T-helper 9 cell (primary cell): Measurements from ENCODE around the gene PSMD4.
"Not testable (repeated sequence)": the region's sequence is repeated elsewhere in the genome, so short reads cannot be mapped to it uniquely, and the experiment has no call there.

Source experiments
- DNase-seq: peaks from one replicate; pipeline ENCODE4 v3.0.0-alpha.2; 2020
- total RNA-seq, 2 donors: gene quantifications; one replicate each; lab custom pipeline; 2026; lab: John Stamatoyannopoulos, UW

PSMD4 gene
- 47.3 to 136 reads per million in 2 donors for total RNA-seq

DNA sequence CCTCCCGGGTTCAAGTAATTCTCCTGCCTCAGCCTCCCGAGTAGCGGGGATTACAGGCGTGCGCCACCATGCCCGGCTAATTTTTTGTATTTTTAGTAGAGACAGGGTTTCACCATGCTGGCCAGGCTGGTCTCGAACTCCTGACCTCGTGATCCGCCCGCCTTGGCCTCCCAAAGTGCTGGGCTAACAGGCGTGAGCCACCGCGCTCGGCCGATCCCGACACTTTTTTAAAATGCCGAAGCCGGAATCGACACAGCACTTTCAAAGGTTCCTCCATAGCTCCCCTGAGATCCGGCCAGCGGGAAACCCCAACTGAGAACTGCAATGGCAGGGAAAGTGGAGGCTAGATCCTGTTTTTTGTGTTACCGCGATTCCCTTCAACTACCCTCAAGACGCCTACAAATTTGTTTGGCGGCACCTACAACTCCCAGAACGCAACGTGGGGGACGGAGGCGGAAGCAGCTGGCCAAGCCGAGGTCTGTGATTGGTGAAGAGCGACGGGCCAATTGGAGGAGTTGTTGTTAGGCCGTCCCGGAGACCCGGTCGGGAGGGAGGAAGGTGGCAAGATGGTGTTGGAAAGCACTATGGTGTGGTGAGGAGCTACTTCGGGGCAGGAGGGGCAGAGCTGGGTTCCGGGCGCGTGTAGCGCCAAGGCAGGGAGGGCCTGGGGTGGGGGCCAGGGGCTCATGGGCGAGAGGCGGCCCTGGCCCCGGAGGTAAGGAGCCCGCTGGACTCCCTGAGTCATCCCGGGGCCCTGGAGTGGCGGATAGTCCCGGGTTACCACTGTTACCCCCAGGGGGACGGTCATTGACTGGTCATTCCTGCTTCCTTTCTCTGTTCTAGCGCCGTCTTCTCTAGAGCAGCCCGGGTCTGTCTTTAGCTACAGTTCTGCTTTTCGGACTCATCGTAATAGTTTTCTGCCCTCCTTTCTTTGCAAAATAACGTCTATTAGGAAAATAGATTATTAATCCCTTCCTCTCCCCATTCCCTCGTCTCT is at the start of gene PSMD4:
PSMD4 (plus strand) TSS at position 518 of the 997 bp plus-strand sequence; CDS start at position 567, 49 bp downstream.
- peak; percentile 86 for DNase-seq

DNA sequence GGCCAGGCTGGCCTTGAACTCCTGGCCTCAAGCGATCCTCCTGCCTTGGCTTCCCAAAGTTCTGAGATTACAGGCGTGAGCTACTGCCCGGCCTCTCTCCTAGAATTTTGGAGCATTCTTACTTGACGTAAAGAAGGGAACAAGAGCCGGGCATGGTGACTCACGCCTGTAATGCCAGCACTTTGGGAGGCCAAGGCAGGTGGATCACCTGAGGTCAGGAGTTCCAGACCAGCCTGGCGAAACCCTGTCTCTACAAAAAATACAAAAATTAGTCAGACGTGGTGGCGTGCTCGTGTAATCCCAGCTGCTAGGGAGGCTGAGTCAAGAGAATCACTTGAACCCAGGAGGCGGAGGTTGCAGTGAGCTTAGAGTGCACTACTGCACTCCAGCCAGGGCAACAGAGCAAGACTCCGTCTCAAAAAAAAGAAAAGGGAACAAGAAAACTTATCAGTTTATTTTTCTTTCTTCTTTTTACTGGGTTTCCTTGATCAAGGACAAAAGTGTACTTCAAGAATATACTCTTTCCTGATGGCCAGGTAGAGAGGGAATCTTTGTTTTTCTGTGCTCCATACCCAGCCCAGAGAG is 49.1 kb upstream of the PSMD4 start:
- DNase-seq: not testable (repeated sequence)

DNA sequence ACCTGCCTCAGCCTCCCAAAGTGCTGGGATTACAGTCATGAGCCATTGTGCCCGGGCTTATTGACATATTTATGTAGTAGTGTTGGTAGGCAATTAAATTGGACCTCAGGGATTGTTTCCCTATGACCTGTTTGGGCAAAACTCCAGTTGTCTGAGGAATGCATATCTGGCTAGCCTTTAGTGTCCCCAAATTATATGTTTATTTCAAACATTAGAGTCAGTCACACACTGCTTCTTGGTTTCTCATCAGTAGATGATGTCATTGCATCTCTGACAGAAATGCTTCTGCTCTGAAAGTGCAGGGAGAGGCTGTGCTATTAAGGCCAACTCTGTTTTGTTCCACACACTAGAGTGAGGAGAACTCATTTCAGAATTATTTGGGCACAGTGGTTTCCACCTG is 43.7 kb upstream of the PSMD4 start:
- DNase-seq: no peak

DNA sequence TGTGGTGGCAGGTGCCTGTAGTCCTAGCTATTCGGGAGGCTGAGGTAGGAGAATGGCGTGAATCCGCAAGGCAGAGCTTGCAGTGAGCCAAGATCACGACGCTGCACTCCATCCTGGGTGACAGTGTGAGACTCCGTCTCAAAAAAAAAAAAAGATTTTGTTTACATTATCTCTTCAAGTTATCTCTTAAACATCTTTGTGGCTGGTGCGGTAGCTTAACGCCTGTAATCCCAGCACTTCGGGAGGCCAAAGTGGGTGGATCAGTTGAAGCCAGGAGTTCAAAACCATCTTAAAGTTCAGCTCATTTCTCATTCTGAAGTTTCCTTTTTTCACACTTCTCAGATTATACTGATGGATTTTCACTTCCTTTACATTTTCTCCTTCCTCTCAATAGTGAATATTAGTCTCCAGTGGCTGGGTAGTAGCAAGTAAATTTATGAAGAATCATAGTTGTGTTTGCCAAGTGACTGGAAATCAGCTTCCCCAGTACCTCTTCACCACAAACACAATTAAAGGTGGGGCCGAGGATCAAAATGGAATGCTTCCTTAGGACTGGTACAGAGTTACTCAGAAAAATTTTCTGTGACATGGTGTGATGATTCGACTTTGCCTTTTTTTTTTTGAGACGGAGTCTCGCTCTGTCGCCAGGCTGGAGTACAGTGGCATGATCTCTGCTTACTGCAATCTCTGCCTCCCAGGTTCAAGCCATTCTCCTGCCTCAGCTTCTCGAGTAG is 42.4 kb upstream of the PSMD4 start:
- DNase-seq: no peak

DNA sequence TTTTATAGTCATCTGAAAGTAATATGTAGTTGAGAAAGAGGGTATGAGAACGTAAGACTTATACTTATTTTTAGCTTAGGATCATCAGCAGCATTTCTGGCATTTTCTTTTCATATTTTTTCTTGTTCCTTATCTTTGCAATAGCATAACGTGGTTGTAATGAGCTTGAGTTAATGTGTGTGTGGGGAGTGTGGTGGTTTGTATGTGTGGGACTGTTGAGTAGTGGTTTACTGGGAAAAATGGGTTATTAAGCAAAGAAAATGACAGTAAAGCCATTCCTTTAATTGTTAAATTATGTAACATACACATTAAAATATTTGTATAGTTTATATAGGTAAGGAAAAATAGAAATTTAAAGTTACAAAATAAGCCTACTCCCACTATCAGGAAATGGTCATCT is 41.0 kb upstream of the PSMD4 start:
- no peak for DNase-seq

DNA sequence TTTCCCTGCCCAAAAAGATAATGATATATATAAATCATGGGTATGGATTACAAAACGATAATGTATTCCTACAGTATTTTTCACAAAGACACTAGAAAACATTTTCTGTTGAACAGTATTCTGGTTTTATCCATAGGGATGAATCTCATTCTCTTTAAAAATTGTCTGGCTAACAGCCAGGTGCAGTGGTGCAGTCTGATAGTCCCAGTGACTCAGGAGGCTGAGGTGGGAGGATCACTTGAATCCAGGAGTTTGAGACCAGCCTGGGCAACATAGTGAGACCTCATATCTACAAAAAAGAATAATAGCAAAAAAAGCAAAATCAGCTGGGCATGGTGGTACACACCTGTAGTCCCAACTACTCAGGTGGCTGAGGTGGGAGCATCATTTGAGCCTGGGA is 32.9 kb upstream of the PSMD4 start:
- DNase-seq: no peak

DNA sequence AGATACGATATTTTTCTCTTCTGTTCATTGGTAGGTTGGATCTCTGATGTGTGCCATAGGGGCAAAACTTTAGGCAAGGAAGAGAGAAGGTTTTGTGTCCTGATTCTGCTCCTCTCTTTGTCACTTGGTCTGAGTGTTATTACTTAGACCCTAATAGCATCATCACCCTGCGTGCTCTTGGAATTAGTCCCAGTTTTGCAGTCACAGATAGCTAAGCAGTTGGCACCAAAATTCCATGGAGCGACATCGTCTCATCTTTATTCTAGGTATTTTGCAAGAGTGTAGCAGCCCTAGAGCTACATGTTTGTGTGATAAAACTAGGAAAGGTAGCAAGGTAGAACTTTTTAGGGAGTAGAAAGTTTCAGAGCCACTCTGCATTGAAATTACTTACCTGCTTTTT is 32.4 kb upstream of the PSMD4 start:
- DNase-seq: no peak

DNA sequence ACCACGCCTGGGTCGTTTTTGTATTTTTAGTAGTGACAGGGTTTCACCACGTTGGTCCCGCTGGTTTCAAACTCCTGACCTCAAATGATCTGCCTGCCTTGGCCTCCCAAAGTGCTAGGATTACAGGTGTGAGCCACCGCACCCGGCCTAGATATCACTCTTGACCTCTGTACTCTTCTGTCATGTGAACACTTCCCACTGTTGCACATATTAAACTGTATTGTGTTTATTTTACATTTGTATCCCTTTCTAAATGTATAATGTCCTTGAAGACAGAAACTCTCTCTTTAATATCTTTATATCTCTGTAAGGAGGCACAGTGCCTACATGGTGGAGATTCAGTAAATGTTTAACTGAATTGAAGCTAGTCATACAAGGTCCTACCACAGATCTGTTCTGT is 19.3 kb upstream of the PSMD4 start:
- DNase-seq: no peak

DNA sequence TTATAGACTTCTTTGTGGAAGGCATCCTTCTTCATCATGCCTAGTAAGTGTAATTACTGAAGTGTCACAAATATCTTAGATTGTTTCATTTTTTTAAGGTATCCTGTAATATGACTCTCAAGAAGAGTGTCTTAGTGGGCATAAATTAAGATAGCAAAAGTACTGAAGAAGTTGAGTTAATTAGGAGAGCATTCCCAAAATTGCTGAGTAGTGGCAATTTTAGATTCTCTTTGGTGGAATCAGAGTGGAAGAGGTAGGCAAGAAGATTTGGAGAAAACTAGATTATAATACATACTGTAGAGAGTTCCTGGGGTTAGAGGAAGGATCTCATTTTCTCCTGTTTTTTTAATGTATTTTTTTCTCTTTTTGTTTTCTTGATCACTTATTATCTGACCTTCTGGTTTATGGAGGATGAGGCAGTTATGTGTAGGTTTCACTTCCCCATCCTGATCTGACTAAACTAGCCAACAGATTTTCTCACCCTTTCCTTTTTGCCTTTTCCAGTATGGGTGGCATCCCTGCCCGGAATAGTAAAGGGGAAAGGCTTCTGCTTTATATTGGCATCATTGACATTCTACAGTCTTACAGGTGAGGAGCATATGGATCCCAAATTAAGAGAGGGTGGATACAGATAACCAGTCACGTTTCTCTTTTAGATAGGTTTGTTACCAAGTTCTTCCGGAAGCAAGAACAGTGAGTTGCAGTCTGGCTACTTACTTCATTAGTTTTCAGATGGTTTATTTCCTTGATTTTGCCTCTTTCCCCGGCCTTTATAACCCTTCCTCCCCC is 16.7 kb upstream of the PSMD4 start:
- no peak for DNase-seq

DNA sequence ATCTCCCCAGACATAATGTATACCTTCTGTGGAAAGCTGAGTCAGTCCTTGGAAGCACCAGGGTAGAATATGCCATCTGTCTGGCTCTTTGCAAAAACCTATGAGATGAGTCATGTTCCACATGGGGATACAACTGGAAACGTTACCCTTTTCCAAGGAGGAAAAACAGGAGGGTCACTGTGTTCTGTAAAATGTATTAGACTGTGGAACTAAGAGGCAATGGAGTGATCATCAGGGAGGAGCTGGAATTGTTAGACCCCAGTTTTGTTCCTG is 16.1 kb upstream of the PSMD4 start:
- no peak for DNase-seq

DNA sequence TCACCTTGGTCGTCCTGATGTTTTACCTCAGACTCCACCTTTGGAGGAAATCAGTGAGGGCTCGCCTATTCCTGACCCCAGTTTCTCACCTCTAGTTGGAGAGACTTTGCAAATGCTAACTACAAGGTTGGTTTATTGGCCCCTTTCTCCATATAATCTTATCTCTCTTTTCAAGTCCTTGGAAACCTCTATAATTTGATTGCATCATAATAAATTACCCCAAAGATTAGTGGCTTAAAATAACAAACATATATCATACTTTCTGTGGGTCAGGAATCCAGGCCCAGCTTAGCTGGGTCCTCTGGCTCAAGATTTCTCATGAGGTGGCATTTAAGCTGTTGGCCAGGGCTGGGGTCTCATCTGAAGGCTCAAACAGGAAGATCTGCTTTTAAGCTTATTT is 12.1 kb upstream of the PSMD4 start:
- no peak for DNase-seq

DNA sequence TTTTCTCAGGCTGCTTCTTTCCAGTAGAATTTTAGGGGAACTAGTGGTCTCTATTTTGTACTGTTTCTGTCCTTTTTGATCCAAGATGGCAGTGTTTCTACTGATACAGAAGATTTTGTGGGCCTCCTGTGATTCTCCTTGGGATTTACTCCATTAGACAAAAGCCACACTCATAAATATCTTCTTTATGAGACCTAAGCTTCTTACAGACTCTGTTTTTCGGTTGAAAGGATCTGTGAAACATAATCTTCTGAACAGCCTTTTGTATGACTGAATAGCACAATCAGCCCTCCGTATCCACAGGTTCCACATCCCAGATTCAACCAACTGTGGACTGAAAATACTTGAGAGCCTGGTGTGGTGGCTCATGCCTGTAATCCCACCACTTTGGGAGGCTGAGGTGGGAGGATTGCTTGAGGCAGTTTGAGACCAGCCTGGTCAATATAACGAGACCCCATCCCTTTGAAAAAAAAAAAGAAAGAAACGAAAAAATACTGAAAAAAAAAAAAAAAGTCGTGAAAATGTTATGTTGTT is 10.8 kb upstream of the PSMD4 start:
- DNase-seq: no peak

DNA sequence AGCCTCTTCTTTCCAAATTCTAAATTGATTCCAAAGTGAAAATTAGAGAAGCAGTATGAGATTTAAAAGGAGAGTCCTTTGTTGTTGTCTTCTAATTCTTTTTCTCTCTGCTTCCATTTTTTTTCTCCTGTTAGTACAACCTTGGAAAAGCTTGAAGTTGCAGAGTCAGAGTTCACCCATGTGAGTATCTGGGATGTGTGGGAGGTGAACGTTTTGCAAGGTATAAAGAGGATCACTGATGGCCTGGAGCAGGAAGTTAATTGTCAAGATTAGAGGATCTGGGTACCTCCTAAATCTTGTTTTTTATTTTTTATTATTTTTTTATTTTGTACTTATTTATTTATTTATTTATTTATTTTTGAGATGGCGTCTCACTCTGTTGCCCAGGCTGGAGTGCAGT is 7.7 kb upstream of the PSMD4 start:
- no peak for DNase-seq

DNA sequence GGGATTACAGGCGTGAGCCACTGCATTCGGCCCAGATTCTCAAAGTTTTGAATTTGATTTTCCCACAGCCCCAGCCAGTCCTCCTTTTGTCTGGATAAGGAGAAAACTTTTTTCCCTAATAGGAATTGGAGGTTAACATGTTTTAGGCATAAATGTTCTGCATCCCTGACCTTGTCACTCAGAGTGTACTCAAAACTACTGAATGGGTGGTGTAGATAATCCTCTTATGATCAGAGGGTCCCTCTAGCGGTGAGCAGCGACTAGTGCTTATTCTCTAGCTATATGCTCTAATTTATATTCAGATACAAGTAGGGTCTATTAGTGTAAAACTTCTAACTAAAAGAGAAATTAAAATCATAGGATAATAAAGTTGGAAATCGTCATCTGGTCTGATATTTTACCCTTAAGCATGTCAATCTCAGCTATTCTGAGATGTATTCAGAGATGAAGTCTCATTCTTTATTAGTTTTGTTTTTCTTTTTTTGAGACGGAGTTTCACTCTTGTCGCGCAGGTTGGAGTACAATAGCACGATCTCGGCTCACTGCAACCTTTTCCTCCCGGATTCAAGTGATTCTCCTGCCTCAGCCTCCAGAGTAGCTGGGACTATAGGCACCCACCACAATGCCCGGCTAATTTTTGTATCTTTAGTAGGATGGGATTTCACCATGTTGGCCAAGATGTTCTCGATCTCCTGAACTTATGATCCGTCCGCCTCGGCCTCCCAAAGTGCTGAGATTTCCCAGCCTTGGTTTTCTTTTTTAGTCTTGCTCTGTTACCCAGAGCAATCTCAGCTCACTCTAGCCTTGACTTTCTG is 2.7 kb upstream of the PSMD4 start:
- DNase-seq: peak; percentile 38

DNA sequence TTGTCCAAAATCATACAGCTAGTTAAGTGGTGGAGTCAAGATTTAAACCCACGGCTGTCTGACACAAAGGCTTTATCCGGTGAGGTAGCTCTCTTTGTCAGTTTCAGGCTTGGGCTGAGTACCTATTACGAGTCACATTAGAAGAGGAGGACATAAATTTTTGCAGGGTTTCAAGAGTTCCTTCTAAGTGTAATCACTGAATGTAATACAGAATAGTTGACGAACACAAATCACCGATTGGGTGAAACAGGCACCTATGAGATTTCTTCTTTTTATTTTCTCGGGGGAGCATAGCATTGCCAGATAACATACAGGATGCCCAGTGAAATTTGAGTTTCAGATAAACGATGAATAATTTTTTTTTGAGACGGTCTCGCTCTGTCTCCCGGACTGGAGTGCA is 847 bp downstream of the PSMD4 start:
- DNase-seq: no peak

DNA sequence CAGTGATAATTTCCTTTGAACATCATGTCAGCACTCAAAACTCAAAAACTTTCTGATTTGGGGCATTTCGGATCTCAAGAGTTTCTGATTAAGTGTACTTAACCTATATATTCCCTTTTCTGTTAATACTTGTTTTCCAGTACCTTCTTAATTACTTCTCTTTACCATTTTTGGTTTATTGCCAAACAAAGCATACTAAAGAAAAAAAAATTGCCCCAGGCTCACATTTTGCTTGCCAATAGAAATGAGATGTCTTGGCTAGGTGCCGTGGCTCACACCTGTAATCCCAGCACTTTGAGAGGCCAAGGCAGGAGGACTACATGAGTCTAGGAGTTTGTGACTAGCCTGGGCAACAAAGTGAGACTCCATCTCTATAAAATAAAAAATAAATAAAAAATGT is 4.8 kb downstream of the PSMD4 start:
- no peak for DNase-seq

DNA sequence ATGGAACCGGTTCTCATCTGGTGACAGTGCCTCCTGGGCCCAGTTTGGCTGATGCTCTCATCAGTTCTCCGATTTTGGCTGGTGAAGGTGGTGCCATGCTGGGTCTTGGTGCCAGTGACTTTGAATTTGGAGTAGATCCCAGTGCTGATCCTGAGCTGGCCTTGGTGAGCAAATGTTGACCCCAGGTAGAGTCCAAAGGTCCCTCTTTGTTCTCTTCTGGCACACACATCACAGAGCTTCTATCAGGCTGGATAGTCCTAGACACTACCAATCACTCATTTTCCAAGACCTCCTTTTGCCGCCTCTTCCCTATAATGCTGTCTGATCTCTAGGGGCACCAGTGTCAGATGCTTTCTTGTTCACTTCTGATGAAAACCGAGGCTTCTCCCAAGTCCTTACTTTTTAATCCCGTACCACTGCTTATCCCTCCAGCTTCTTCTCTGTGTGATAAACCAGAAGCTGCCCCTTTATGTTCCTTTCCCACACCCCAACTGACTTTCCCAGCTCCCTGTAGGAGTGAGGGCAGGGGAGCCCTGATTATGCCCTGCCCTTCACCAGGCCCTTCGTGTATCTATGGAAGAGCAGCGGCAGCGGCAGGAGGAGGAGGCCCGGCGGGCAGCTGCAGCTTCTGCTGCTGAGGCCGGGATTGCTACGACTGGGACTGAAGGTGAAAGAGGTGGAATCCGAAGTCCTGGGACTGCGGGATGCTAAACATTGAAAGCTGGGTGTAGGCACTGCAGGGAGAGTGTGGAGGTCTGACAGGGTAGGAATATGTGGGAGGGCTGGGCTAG is 11.1 kb downstream of the PSMD4 start:
- no peak for DNase-seq

DNA sequence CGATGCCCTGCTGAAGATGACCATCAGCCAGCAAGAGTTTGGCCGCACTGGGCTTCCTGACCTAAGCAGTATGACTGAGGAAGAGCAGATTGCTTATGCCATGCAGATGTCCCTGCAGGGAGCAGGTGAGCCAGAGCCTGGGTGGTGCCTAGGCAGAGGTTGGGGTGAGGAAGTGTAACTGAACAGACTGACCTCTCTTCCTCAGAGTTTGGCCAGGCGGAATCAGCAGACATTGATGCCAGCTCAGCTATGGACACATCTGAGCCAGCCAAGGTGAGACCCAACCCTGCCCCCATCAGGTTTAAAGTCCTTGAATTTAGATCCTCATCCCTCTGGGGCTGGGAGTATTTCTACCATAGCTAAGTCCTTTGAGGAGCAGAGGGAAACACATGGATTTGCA is 11.8 kb downstream of the PSMD4 start:
- DNase-seq: no peak

DNA sequence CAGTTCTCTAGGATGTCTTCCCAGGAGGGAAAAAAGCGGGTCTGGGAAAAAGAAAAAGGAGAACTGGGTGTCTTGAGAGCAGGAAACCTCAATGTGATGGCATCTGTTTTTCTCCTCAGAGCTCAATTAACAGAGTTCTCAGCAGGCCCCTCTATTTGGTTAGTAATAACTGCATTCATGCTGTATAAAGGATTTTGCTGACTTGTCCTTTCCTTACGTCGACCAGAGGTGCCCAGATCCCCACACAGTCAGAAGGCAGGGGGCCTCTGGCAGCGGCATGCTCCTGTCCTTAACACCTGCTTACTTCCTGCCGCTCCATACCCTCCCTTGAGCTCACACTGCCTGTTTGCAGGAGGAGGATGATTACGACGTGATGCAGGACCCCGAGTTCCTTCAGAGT is 12.3 kb downstream of the PSMD4 start:
- no peak for DNase-seq

DNA sequence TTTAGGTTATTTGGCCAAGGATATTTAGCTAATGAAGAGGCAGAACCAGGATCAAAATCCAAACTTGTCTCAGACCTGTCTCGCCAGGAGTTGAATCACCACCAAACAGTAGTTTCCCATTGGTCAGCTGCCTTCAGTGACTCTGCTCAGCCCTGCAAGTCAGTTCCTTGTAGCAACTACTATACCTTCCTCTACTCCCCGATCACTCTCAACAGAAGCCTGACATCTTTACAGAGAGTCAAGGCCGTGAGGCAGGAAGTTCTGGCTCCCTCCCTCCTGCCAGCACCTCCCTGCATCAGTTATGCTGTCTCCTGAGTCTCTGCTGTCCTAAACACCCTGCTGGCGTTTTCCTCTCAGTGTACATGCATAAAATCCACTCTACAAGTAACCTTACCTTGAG is 13.2 kb downstream of the PSMD4 start:
- DNase-seq: no peak

DNA sequence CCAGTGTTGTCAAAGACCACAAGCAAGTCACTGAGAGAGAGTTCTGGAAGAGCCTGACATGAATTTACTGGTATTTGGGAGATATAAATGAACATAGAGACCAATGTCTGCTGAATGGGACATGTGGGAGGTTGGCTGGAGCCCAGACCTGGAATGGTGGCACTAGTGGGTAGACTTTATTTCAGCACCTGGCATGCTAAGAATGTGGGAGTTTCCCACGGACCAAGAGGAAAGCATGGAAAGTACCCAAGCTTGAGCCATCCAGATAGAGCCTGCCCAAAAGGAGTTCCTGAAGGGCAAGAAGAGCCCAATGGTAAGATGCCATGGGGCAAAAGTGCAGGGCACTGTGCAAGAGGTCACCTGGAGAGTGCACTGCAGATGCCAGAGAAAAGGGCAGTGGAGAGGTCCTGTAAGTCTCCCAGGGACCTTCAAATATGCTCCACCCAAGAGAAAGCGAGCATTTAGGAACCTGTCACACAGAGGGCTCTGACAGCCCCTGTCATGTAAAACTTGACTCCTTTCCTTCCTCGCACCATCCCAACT is 19.5 kb downstream of the PSMD4 start:
- DNase-seq: no peak
